ENCODE measurements around the gene CAMK1.

- TF ChIP-seq ZBTB33 (IDR thresholded peaks at IDR 0.05; ENCODE audit: extremely low read depth, insufficient replicate concordance, low read length) (no peak), CTCF (IDR thresholded peaks at IDR 0.05 in 2 of 3, conservative IDR thresholded peaks at IDR 0.05 in 1 of 3; ENCODE audit: borderline replicate concordance in 1 of 3, insufficient read depth in 1 of 3, low read depth in 2 of 3, low read length in 2 of 3) (no peak), EZH2 (IDR thresholded peaks at IDR 0.05) (no peak), POLR2A (IDR thresholded peaks at IDR 0.05; ENCODE audit: borderline replicate concordance, extremely low read depth, insufficient read depth, insufficient read length) (no peak), ATF3 (IDR thresholded peaks at IDR 0.05) (no peak), FOSL1 (IDR thresholded peaks at IDR 0.05; ENCODE audit: low read depth) (no peak), MAX (IDR thresholded peaks at IDR 0.05) (no peak), POLR2AphosphoS5 (IDR thresholded peaks at IDR 0.05; ENCODE audit: low read depth, low read length) (no peak), EZH2phosphoT487 (IDR thresholded peaks at IDR 0.05; ENCODE audit: borderline replicate concordance) (no peak), SP1 (IDR thresholded peaks at IDR 0.05; ENCODE audit: low read depth) (no peak), CEBPB (IDR thresholded peaks at IDR 0.05; ENCODE audit: low read depth) (no peak), REST (IDR thresholded peaks at IDR 0.05; ENCODE audit: low read depth) (no peak), RAD21 (IDR thresholded peaks at IDR 0.05; ENCODE audit: low read depth) (no peak), YY1 (IDR thresholded peaks at IDR 0.05; ENCODE audit: extremely low read depth, insufficient replicate concordance, low read depth, low read length) (no peak)
These were observed 11.2 kb upstream of the CAMK1 start for GRCh38 chr3:9780910-9781309.
